ENCODE data around the gene FOSB. TPM values are rescaled to one million over a fixed set of nuclear protein-coding genes. Genes with fewer than 3 reads are reported as not detected.
A peak's percentile ranks its signal among the peaks of the same experiment; 100 is the strongest.

The FOSB gene
- total RNA-seq, 1 donor from 2014 or later, result 20.4 TPM

- Mint-ChIP-seq H3K36me3 (ENCODE audit: low read depth) (no peaks in the 10 kb centered on the region), H3K4me1 (peaks cover 20% of the 10 kb centered on the region), H3K27ac (no peak overlapping the region), H3K4me3 (no peak overlapping the region), H3K9me3 (no peaks in the 10 kb centered on the region), H3K27me3 (no peaks in the 10 kb centered on the region)
- ChIA-PET CTCF (interaction anchor here (3.1 to 5.4 kb wide), 2 partner anchors 35 to 42 kb away, joined by 21 to 336 read pairs; no protein-coding TSS in a partner anchor), POLR2A (interaction anchor here (3.3 kb wide), 1 partner anchor 42 kb away, joined by 92 read pairs; no protein-coding TSS in a partner anchor)
- DNase-seq (no peak), ATAC-seq (ENCODE audit: low read depth) (no peak)
- no peak for TF ChIP-seq CTCF (IDR thresholded peaks at IDR 0.05)
- intact Hi-C loops (cut with micrococcal nuclease), result no loop called here
Measured at GRCh38 chr19:45437328-45437727, 30.5 kb upstream of the FOSB start.

- DNase-seq, result no peak
- intact Hi-C loops (cut with micrococcal nuclease), result loop anchor here (1.0 to 2.0 kb wide), 8 partner anchors 11 to 204 kb away; partner anchors contain the start of genes ERCC1, FOSB and POLR1G
- CTCF ChIA-PET, result interaction anchor here (0.6 to 5.4 kb wide), 40 partner anchors 9 to 668 kb away, joined by 3 to 336 read pairs (median 4); partner anchors contain the start of genes ERCC1, FOSB, GEMIN7 and PPP1R13L
Measured at GRCh38 chr19:45439190-45439568, 28.6 kb upstream of the FOSB start.

GRCh38 chr19:45439569-45440258 is 28.1 kb upstream of the FOSB start:
- POLR2A ChIA-PET, result interaction anchor here (0.5 to 3.3 kb wide), 23 partner anchors 8 to 1847 kb away, joined by 3 to 92 read pairs (median 4); partner anchors contain the start of genes BLOC1S3, FOSB, QPCTL and SNRPD2
- Mint-ChIP-seq H3K27ac (peak overlapping the region; percentile 75), H3K4me3 (peak overlapping the region; percentile 72), H3K36me3 (ENCODE audit: low read depth) (no peaks in the 10 kb centered on the region), H3K4me1 (peaks cover 37% of the 10 kb centered on the region), H3K9me3 (no peaks in the 10 kb centered on the region), H3K27me3 (no peaks in the 10 kb centered on the region)
- intact Hi-C loops (cut with micrococcal nuclease), result loop anchor here (1.0 to 2.0 kb wide), 8 partner anchors 11 to 204 kb away; partner anchors contain the start of genes ERCC1, FOSB and POLR1G
- peak; percentile 98 for TF ChIP-seq CTCF (IDR thresholded peaks at IDR 0.05)
- peak; percentile 40 for ATAC-seq (ENCODE audit: low read depth)
- peak; percentile 94 for DNase-seq
- CTCF ChIA-PET, result interaction anchor here (0.6 to 5.4 kb wide), 41 partner anchors 9 to 669 kb away, joined by 3 to 336 read pairs (median 4); partner anchors contain the start of genes ERCC1, FOSB, GEMIN7 and PPP1R13L

More at GRCh38 chr19:45439190-45439568, 28.6 kb upstream of the FOSB start:
- H3K27me3 Mint-ChIP-seq, result no peaks in the 10 kb centered on the region
- peak overlapping the region; percentile 56 for H3K27ac Mint-ChIP-seq
- no peaks in the 10 kb centered on the region for H3K9me3 Mint-ChIP-seq
- H3K4me3 Mint-ChIP-seq, result peak overlapping the region; percentile 72
- no peaks in the 10 kb centered on the region for H3K36me3 Mint-ChIP-seq (ENCODE audit: low read depth)
- H3K4me1 Mint-ChIP-seq, result peaks cover 33% of the 10 kb centered on the region
- TF ChIP-seq CTCF (IDR thresholded peaks at IDR 0.05), result no peak
- no peak for ATAC-seq (ENCODE audit: low read depth)
- POLR2A ChIA-PET, result interaction anchor here (0.6 to 3.3 kb wide), 21 partner anchors 9 to 1848 kb away, joined by 3 to 92 read pairs (median 5); partner anchors contain the start of genes BLOC1S3, FOSB, QPCTL and SNRPD2

GRCh38 chr19:45440259-45440638 is 27.5 kb upstream of the FOSB start:
- TF ChIP-seq CTCF (IDR thresholded peaks at IDR 0.05), result no peak
- no peaks in the 10 kb centered on the region for H3K36me3 Mint-ChIP-seq (ENCODE audit: low read depth)
- ChIA-PET POLR2A (interaction anchor here (0.5 to 3.3 kb wide), 12 partner anchors 9 to 236 kb away, joined by 3 to 92 read pairs (median 6); partner anchors contain the start of gene FOSB), CTCF (interaction anchor here (0.6 to 5.4 kb wide), 30 partner anchors 9 to 361 kb away, joined by 3 to 336 read pairs (median 6); partner anchors contain the start of genes ERCC1, FOSB, GEMIN7 and PPP1R13L)
- no peaks in the 10 kb centered on the region for H3K27me3 Mint-ChIP-seq
- H3K4me3 Mint-ChIP-seq, result peak overlapping the region; percentile 72
- no peaks in the 10 kb centered on the region for H3K9me3 Mint-ChIP-seq
- peaks cover 41% of the 10 kb centered on the region for H3K4me1 Mint-ChIP-seq
- H3K27ac Mint-ChIP-seq, result peak overlapping the region; percentile 75
- no peak for DNase-seq
- intact Hi-C loops (cut with micrococcal nuclease), result no loop called here
- ATAC-seq (ENCODE audit: low read depth), result no peak

All from activated B cell treated with CpG ODN at 0.5 μM for 24 hours (primary cell).